Spinal cord (tissue), 10 donors: ENCODE data around the gene PCDHB3. TPM values are rescaled to one million over a fixed set of nuclear protein-coding genes. Genes with fewer than 3 reads are reported as not detected.
"Not testable (repeated sequence)": the region's sequence is repeated elsewhere in the genome, so short reads cannot be mapped to it uniquely, and the experiment has no call there.

ENCODE experiments used
- DNase-seq, 6 donors: peaks; one replicate each; pipeline versions ENCODE4 v3.0.0 to v3.0.0-alpha.2; 2013 to 2015; ENCODE audit warnings: low spot score in 6 of 6, low read depth in 4 of 6
- H3K27ac ChIP-seq: one replicate; pipeline ENCODE4 v1.5.1; 2013; ENCODE audit warnings: low read depth, low read length, control low read depth
- H3K27me3 ChIP-seq: one replicate; pipeline ENCODE4 v1.6.1; 2013; ENCODE audit warnings: low read length; ENCODE audit not compliant: control insufficient read depth, insufficient read depth
- H3K36me3 ChIP-seq: one replicate; pipeline ENCODE4 v1.6.1; 2013; ENCODE audit warnings: low read length; ENCODE audit not compliant: control insufficient read depth, insufficient read depth
- H3K4me1 ChIP-seq: one replicate; pipeline ENCODE4 v1.6.1; 2013; ENCODE audit warnings: low read length; ENCODE audit not compliant: control insufficient read depth, insufficient read depth
- H3K4me3 ChIP-seq: one replicate; pipeline ENCODE4 v1.5.1; 2013; ENCODE audit warnings: low read depth, low read length, control low read depth
- H3K9me3 ChIP-seq: one replicate; pipeline ENCODE4 v1.6.1; 2013; ENCODE audit warnings: low read length; ENCODE audit not compliant: control insufficient read depth, insufficient read depth
- WGBS: methylation state at CpG from one replicate; pipeline ENCODE4 v1.1.5; 2013; ENCODE audit warnings: missing lambda C conversion rate; ENCODE audit not compliant: insufficient coverage; 5-methylcytosine and 5-hydroxymethylcytosine counted together
- polyA plus RNA-seq, 2 donors: library from polyadenylated mRNA; unstranded; fragments of 120-200 nt; gene quantifications; one replicate each; pipeline ENCODE4 v1.2.1, GENCODE V29; 2013; ENCODE audit not compliant: insufficient read length in 2 of 2
- total RNA-seq, 2 donors: library from RNA; depleted of rRNA in 1 of 2; stranded (reverse); fragments of 120-200 nt in 1 of 2; fragments of >200 nt in 1 of 2; gene quantifications; one replicate each; pipeline versions ENCODE4 v1.2.3 to v1.2.4, GENCODE V29; 2013 to 2014
- donor health status: healthy.

Gene PCDHB3
- total and polyA plus RNA-seq, 4 donors = 2.7 to 5.5 (median 3.6) TPM

DNA sequence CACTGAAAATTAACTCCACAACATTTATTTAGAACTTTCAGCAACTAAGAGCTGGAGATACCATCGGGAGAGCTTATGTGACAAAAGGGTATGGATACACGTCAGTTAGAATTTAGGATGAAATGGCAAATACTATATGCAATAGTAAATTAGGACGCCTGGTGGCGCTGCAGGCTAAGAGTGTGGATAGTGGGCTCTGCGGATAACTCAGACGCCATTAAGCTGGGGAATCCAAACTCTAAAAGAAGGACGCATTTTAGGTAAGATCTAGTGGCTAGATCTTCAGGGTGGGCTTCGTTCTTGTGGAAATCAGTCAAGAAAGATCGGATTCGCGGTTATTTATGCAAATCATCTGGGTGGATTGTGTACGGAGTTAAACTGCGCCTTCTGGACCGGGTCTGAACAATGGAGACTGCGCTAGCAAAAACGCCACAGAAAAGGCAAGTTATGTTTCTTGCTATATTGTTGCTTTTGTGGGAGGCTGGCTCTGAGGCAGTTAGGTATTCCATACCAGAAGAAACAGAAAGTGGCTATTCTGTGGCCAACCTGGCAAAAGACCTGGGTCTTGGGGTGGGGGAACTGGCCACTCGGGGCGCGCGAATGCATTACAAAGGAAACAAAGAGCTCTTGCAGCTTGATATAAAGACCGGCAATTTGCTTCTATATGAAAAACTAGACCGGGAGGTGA, 34.9 kb downstream of the PCDHB3 start, which contains the start of gene PCDHB5:
TSS of gene PCDHB5 (plus strand) at position 177 of the 688 bp plus-strand sequence. CDS start at position 406, 229 bp downstream.
- WGBS = 14% methylated on average over 20 of the region's 22 CpGs

DNA sequence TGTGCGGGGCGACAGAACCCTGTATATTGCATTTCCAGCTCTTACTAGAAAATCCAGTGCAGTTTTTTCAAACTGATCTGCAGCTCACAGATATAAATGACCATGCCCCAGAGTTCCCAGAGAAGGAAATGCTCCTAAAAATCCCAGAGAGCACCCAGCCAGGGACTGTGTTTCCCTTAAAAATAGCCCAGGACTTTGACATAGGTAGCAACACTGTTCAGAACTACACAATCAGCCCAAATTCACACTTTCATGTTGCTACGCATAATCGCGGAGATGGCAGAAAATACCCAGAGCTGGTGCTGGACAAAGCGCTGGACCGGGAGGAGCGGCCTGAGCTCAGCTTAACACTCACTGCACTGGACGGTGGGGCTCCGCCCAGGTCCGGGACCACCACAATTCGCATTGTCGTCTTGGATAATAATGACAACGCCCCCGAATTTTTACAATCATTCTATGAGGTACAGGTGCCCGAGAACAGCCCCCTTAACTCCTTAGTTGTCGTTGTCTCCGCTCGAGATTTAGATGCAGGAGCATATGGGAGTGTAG, 35.5 kb downstream of the PCDHB3 start:
- H3K4me3 ChIP-seq = peak overlapping the region; percentile 4

More for the DNA sequence above, 34.9 kb downstream of the PCDHB3 start, which contains the start of gene PCDHB5:
- Histone ChIP-seq H3K4me3 (peak within 1 kb of the TSS; percentile 4), H3K27ac (no peak within 1 kb of the TSS), H3K27me3 (peaks cover 3% of the 10 kb centered on the region), H3K36me3 (no peaks in the 10 kb centered on the region), H3K4me1 (no peaks in the 10 kb centered on the region), H3K9me3 (peaks cover 17% of the 10 kb centered on the region)
- peak in 2 of 6 donors; percentile 40 to 49 for DNase-seq

DNA sequence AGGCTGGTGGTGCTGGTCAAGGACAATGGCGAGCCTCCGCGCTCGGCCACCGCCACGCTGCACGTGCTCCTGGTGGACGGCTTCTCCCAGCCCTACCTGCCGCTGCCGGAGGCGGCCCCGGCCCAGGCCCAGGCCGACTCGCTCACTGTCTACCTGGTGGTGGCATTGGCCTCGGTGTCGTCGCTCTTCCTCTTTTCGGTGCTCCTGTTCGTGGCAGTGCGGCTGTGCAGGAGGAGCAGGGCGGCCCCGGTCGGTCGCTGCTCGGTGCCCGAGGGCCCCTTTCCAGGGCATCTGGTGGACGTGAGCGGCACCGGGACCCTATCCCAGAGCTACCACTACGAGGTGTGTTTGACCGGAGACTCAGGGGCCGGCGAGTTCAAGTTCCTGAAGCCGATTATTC, 37.1 kb downstream of the PCDHB3 start:
- not testable (repeated sequence) for H3K27me3 ChIP-seq, H3K27ac ChIP-seq, H3K36me3 ChIP-seq, DNase-seq, H3K4me1 ChIP-seq, H3K4me3 ChIP-seq
- H3K9me3 ChIP-seq = peaks cover 17% of the 10 kb centered on the region
- WGBS = 34% methylated on average over 27 of the region's 34 CpGs

More for the DNA sequence above, 35.5 kb downstream of the PCDHB3 start:
- WGBS = 34% methylated on average over 13 of the region's 19 CpGs
- peaks cover 3% of the 10 kb centered on the region for H3K27me3 ChIP-seq
- no peaks in the 10 kb centered on the region for H3K36me3 ChIP-seq
- H3K27ac ChIP-seq = no peak overlapping the region
- peak in 1 of 6 donors; percentile 0 for DNase-seq
- H3K9me3 ChIP-seq = peaks cover 17% of the 10 kb centered on the region
- H3K4me1 ChIP-seq = no peaks in the 10 kb centered on the region

DNA sequence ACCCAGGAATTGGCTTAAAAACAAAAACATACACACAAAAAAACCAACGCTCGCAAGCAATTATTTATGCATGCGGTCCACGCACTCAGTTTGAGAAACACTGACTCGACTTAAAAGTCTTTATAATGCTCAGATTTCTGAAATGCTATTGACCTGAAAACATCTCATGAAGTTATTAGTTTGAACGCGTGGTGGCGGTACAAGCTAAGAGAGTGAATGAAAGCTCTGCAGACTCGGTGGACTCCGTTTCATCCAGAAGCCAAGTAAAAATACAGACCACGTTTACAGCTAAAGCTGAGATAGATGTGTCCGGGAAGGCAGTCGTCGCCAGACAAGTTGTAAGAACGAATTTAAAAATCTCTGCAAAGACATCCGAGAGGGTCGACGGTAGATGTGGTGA, 49.5 kb downstream of the PCDHB3 start, which contains the start of gene PCDHB6:
TSS of gene PCDHB6 (plus strand) at position 246 of the 400 bp plus-strand sequence. CDS start 201 bp downstream, outside the sequence.
- H3K27me3 ChIP-seq = no peaks in the 10 kb centered on the region
- WGBS = 3% methylated on average over 10 of the region's 18 CpGs
- H3K36me3 ChIP-seq = no peaks in the 10 kb centered on the region
- H3K4me3 ChIP-seq = no peak within 1 kb of the TSS
- no peak within 1 kb of the TSS for H3K27ac ChIP-seq
- no peaks in the 10 kb centered on the region for H3K4me1 ChIP-seq
- peak in 3 of 6 donors; percentile 1 to 49 (median 44) for DNase-seq
- peaks cover 9% of the 10 kb centered on the region for H3K9me3 ChIP-seq

DNA sequence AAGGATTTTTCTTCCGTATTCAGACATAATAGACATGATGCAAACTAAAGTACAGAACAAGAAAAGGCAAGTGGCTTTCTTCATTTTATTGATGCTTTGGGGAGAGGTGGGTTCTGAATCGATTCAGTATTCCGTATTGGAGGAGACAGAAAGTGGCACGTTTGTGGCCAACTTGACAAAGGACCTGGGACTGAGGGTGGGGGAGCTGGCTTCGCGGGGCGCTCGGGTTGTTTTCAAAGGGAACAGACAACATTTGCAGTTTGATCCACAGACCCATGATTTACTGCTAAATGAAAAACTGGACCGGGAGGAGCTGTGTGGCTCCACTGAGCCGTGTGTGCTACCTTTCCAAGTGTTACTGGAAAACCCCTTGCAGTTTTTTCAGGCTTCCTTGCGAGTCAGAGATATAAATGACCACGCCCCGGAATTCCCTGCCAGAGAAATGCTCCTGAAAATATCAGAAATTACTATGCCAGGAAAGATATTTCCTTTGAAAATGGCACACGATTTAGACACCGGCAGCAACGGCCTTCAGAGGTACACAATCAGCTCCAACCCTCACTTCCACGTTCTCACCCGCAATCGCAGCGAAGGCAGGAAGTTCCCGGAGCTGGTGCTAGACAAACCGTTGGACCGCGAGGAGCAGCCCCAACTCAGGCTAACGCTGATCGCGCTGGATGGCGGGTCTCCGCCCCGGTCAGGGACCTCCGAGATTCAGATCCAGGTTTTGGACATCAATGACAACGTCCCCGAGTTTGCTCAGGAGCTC, 50.1 kb downstream of the PCDHB3 start:
- Histone ChIP-seq H3K27ac (no peak overlapping the region), H3K4me1 (no peaks in the 10 kb centered on the region), H3K27me3 (no peaks in the 10 kb centered on the region), H3K9me3 (peaks cover 9% of the 10 kb centered on the region), H3K36me3 (no peaks in the 10 kb centered on the region), H3K4me3 (no peak overlapping the region)
- 33% methylated on average over 32 of the region's 33 CpGs for WGBS
- DNase-seq = no peak

DNA sequence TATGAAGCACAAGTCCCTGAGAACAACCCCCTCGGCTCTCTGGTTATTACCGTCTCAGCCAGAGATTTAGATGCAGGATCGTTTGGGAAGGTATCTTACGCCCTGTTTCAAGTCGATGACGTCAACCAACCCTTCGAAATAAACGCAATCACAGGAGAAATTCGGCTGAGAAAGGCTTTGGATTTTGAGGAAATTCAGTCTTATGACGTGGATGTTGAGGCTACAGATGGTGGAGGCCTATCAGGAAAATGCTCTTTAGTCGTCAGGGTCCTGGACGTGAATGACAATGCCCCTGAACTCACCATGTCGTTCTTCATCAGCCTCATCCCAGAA, 50.7 kb downstream of the PCDHB3 start:
- H3K27ac ChIP-seq = no peak overlapping the region
- WGBS = 29% methylated on average over 11 of the region's 13 CpGs
- H3K36me3 ChIP-seq = no peaks in the 10 kb centered on the region
- peaks cover 11% of the 10 kb centered on the region for H3K9me3 ChIP-seq
- no peaks in the 10 kb centered on the region for H3K27me3 ChIP-seq
- DNase-seq = no peak
- no peak overlapping the region for H3K4me3 ChIP-seq
- no peaks in the 10 kb centered on the region for H3K4me1 ChIP-seq

DNA sequence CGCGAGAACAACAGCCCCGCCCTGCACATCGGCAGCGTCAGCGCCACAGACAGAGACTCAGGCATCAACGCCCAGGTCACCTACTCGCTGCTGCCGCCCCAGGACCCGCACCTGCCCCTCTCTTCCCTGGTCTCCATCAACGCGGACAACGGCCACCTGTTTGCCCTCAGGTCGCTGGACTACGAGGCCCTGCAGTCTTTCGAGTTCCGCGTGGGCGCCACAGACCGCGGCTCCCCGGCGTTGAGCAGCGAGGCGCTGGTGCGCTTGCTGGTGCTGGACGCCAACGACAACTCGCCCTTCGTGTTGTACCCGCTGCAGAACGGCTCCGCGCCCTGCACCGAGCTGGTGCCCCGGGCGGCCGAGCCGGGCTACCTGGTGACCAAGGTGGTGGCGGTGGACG, 51.4 kb downstream of the PCDHB3 start:
- DNase-seq, H3K36me3 ChIP-seq, H3K4me1 ChIP-seq, H3K27ac ChIP-seq, H3K4me3 ChIP-seq, H3K27me3 ChIP-seq: not testable (repeated sequence)
- peaks cover 11% of the 10 kb centered on the region for H3K9me3 ChIP-seq
- 25% methylated on average over 28 of the region's 41 CpGs for WGBS

DNA sequence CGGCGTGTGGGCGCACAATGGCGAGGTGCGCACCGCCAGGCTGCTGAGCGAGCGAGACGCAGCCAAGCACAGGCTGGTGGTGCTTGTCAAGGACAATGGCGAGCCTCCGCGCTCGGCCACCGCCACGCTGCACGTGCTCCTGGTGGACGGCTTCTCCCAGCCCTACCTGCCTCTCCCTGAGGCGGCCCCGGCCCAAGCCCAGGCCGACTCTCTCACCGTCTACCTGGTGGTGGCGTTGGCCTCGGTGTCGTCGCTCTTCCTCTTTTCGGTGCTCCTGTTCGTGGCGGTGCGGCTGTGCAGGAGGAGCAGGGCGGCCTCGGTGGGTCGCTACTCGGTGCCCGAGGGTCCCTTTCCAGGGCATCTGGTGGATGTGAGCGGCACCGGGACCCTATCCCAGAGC, 51.8 kb downstream of the PCDHB3 start:
- not testable (repeated sequence) for DNase-seq, H3K4me3 ChIP-seq
- 19% methylated on average over 20 of the region's 36 CpGs for WGBS

More for the DNA sequence above, 51.8 kb downstream of the PCDHB3 start:
- H3K36me3 ChIP-seq, H3K27me3 ChIP-seq, H3K4me1 ChIP-seq, H3K27ac ChIP-seq: not testable (repeated sequence)
- peaks cover 11% of the 10 kb centered on the region for H3K9me3 ChIP-seq
